OCI-LY3 (cell line): ENCODE data around the gene ATP8B4.

Experiments
- H2AFZ ChIP-seq: fragments of 200-600, 300-600 bp; shearing (Covaris generic); 2 replicates; pipeline ENCODE4 v1.6.0; 2014; ENCODE audit warnings: antibody characterized with exemption, low read depth, low read length
- H3K27ac ChIP-seq: fragments of 200-600, 300-600 bp; sonication (generic); 2 replicates; pipeline ENCODE4 v1.5.1; 2014; ENCODE audit warnings: mild to moderate bottlenecking, low read length, moderate library complexity, mixed read lengths
- H3K27me3 ChIP-seq: fragments of 200-600, 300-600 bp; sonication (generic); 2 replicates; pipeline ENCODE4 v1.6.1; 2014; ENCODE audit warnings: low read depth, low read length, mixed read lengths
- H3K36me3 ChIP-seq: fragments of 200-600, 300-600 bp; sonication (generic); replicated peaks from 2 replicates; pipeline ENCODE3; 2014; ENCODE audit warnings: low read depth, low read length, mixed read lengths
- H3K4me1 ChIP-seq: fragments of 300-600, 200-600 bp; sonication (generic); 2 replicates; pipeline ENCODE4 v1.6.1; 2014; ENCODE audit warnings: low read length, mixed read lengths
- H3K4me2 ChIP-seq: fragments of 200-600, 300-600 bp; sonication (generic); 2 replicates; pipeline ENCODE4 v1.6.1; 2014; ENCODE audit warnings: low read length, mixed read lengths
- H3K4me3 ChIP-seq: fragments of 300-600, 200-600 bp; sonication (generic); 2 replicates; pipeline ENCODE4 v1.5.1; 2014; ENCODE audit warnings: antibody characterized with exemption, mild to moderate bottlenecking, low read length, moderate library complexity
- H3K79me2 ChIP-seq: fragments of 300-600, 200-600 bp; shearing (Covaris generic); 2 replicates; pipeline ENCODE4 v1.6.1; 2014; ENCODE audit warnings: mild to moderate bottlenecking, low read length, mixed read lengths
- H3K9ac ChIP-seq: fragments of 300-600, 200-600 bp; shearing (Covaris generic); 2 replicates; pipeline ENCODE4 v1.6.0; 2014; ENCODE audit warnings: mild to moderate bottlenecking, low read length, moderate library complexity
- H3K9me3 ChIP-seq: fragments of 200-600, 300-600 bp; shearing (Covaris generic); 2 replicates; pipeline ENCODE4 v1.6.1; 2014; ENCODE audit warnings: low read length, mixed read lengths; ENCODE audit not compliant: insufficient read depth
- H4K20me1 ChIP-seq: fragments of 200-600, 300-600 bp; sonication (generic); 2 replicates; pipeline ENCODE4 v1.6.1; 2016; ENCODE audit warnings: low read length, mixed read lengths; ENCODE audit not compliant: insufficient read depth
- CTCF ChIP-seq: fragments of 200-600, 300-600 bp; sonication (generic); IDR thresholded peaks from 2 replicates; pipeline ENCODE4 v1.5.1; 2014; ENCODE audit warnings: antibody characterized with exemption, low read length, low read depth
- EZH2phosphoT487 ChIP-seq: fragments of 200-600 bp; shearing (Covaris generic); IDR thresholded peaks from 2 replicates; pipeline ENCODE4 v1.6.1; 2018; ENCODE audit warnings: antibody characterized with exemption, mixed run types, low read depth

Gene ATP8B4

GRCh38 chr15:49926740-49927139, 192.3 kb downstream of the ATP8B4 start:
- Histone ChIP-seq H3K27me3 (peaks cover 3% of the 10 kb centered on the region; the same call in 1 of the 2 replicates), H4K20me1 (no peaks in the 10 kb centered on the region), H3K4me3 (no peak overlapping the region), H3K79me2 (no peaks in the 10 kb centered on the region), H3K4me2 (no peak overlapping the region), H3K36me3 (no peaks in the 10 kb centered on the region), H3K9ac (no peak overlapping the region), H3K9me3 (no peaks in the 10 kb centered on the region), H3K27ac (no peak overlapping the region), H3K4me1 (no peaks in the 10 kb centered on the region), H2AFZ (no peak overlapping the region)
- TF ChIP-seq EZH2phosphoT487 (no peak), CTCF (no peak)

DNA sequence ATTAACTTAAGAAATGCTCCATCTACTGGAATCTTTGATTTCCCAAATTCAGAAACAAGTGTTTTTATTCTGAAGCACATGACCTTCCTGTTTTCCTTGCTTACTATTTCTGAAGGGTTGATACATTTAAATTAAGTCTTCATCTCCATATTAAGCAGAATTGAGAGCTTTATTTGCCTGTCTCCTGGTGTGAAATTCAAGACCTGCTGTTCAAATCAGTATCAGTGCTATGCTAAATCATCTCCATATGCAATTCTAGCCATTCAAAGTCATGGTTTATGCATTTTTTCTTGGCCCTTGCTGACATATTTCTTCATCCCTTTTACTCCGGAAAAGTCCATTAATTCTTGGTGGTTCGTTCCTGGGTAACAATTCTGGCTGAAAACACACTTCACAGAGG, 195.4 kb downstream of the ATP8B4 start:
- no peak for TF ChIP-seq EZH2phosphoT487
- TF ChIP-seq CTCF = no peak
- H3K4me1 ChIP-seq = no peaks in the 10 kb centered on the region

DNA sequence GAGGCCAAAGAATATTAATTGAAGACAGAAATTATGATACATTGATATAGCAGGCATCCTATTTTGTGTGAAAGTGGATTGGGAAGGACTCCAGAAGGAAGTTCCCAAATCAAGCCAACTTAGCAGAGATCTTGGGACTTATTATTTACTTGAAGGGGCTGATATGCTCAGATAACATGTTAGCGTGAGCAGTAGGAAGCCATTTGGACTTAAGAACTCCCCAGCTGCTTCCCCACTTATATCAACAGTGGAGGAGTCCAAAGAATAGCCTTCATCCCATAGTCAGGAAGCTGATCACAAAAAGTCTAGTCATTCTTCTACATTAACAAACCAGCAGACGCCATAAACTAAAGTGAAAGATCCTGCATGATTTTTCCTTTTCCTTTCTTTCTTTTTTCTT, 200.0 kb downstream of the ATP8B4 start:
- H3K9me3 ChIP-seq = no peaks in the 10 kb centered on the region
- no peaks in the 10 kb centered on the region for H3K36me3 ChIP-seq
- H3K9ac ChIP-seq = no peak overlapping the region
- no peak overlapping the region for H3K4me2 ChIP-seq
- no peak overlapping the region for H3K4me3 ChIP-seq
- no peaks in the 10 kb centered on the region for H3K4me1 ChIP-seq
- no peak overlapping the region for H2AFZ ChIP-seq
- no peak overlapping the region for H3K27ac ChIP-seq
- no peaks in the 10 kb centered on the region for H3K79me2 ChIP-seq
- TF ChIP-seq EZH2phosphoT487 = no peak
- no peaks in the 10 kb centered on the region for H4K20me1 ChIP-seq
- H3K27me3 ChIP-seq = peaks cover 5% of the 10 kb centered on the region; the same call in 1 of the 2 replicates

More for the DNA sequence above, 195.4 kb downstream of the ATP8B4 start:
- Histone ChIP-seq H3K9me3 (no peaks in the 10 kb centered on the region), H4K20me1 (no peaks in the 10 kb centered on the region), H3K27me3 (peaks cover 5% of the 10 kb centered on the region; the same call in 1 of the 2 replicates), H3K36me3 (no peaks in the 10 kb centered on the region), H3K9ac (no peak overlapping the region), H3K4me2 (no peak overlapping the region), H3K27ac (no peak overlapping the region), H3K4me3 (no peak overlapping the region), H2AFZ (no peak overlapping the region), H3K79me2 (no peaks in the 10 kb centered on the region)

- Histone ChIP-seq H3K27me3 (peaks cover 5% of the 10 kb centered on the region; the same call in 1 of the 2 replicates), H3K9ac (no peak overlapping the region), H3K79me2 (no peaks in the 10 kb centered on the region), H3K27ac (no peak overlapping the region), H4K20me1 (no peaks in the 10 kb centered on the region), H2AFZ (no peak overlapping the region), H3K36me3 (no peaks in the 10 kb centered on the region), H3K4me3 (no peak overlapping the region), H3K4me2 (no peak overlapping the region), H3K4me1 (no peaks in the 10 kb centered on the region), H3K9me3 (no peaks in the 10 kb centered on the region)
- TF ChIP-seq EZH2phosphoT487 (no peak), CTCF (no peak)
Observed at GRCh38 chr15:49918121-49918520, 200.9 kb downstream of the ATP8B4 start.
